NCI-H146 treated with DMSO at 0.1 percent for 48 hours (cell line): Measurements from ENCODE around the gene TADA2B.
"Not testable (repeated sequence)": the region's sequence is repeated elsewhere in the genome, so short reads cannot be mapped to it uniquely, and the experiment has no call there.

Experiments
- DNase-seq: peaks from one replicate; lab custom pipeline; 2025; ENCODE audit not compliant: unreplicated experiment; lab: John Stamatoyannopoulos, UW

TADA2B gene

GRCh38 chr4:7078025-7078424 lies 34.9 kb downstream of the TADA2B start:
- DNase-seq, result no peak

GRCh38 chr4:7079483-7079882 lies 36.3 kb downstream of the TADA2B start:
- not testable (repeated sequence) for DNase-seq

GRCh38 chr4:7079909-7080308 lies 36.7 kb downstream of the TADA2B start:
- DNase-seq, result not testable (repeated sequence)

- DNase-seq, result no peak
Observed at GRCh38 chr4:7083597-7084563, 40.7 kb downstream of the TADA2B start.

- DNase-seq, result not testable (repeated sequence)
Observed at GRCh38 chr4:7084564-7084961, 41.4 kb downstream of the TADA2B start.

GRCh38 chr4:7086384-7086783 lies 43.2 kb downstream of the TADA2B start:
- no peak for DNase-seq

- no peak for DNase-seq
Observed at GRCh38 chr4:7087036-7087435, 43.9 kb downstream of the TADA2B start.

- DNase-seq, result no peak
Observed at GRCh38 chr4:7089213-7089986, 46.2 kb downstream of the TADA2B start.

GRCh38 chr4:7092026-7092425 lies 48.9 kb downstream of the TADA2B start:
- no peak for DNase-seq

- no peak for DNase-seq
Observed at GRCh38 chr4:7094916-7095315, 51.7 kb downstream of the TADA2B start.

- DNase-seq, result no peak
Observed at GRCh38 chr4:7095611-7096155, 52.5 kb downstream of the TADA2B start.

- no peak for DNase-seq
Observed at GRCh38 chr4:7096236-7096635, 53.1 kb downstream of the TADA2B start.

GRCh38 chr4:7101692-7102515 lies 58.7 kb downstream of the TADA2B start:
- peak; percentile 39 for DNase-seq

- DNase-seq, result not testable (repeated sequence)
Observed at GRCh38 chr4:7102516-7102909, 59.3 kb downstream of the TADA2B start.

GRCh38 chr4:7103031-7103606 lies 59.9 kb downstream of the TADA2B start:
- peak; percentile 5 for DNase-seq

GRCh38 chr4:7103607-7104365 lies 60.6 kb downstream of the TADA2B start:
- DNase-seq, result no peak

GRCh38 chr4:7104366-7105031 lies 61.3 kb downstream of the TADA2B start:
- no peak for DNase-seq

GRCh38 chr4:7105276-7105675 lies 62.1 kb downstream of the TADA2B start:
- no peak for DNase-seq
